ENCODE results near the gene NYNRIN. TPM values are rescaled to one million over a fixed set of nuclear protein-coding genes. Genes with fewer than 3 reads are reported as not detected.

The NYNRIN gene
- total and polyA plus RNA-seq, 10 of the 15 experiments (the other 5 are each of a cell fraction or from before 2014, with no cell fraction given) = under 0.01 to 0.15 (median 0.01) TPM; not detected in 5

DNA sequence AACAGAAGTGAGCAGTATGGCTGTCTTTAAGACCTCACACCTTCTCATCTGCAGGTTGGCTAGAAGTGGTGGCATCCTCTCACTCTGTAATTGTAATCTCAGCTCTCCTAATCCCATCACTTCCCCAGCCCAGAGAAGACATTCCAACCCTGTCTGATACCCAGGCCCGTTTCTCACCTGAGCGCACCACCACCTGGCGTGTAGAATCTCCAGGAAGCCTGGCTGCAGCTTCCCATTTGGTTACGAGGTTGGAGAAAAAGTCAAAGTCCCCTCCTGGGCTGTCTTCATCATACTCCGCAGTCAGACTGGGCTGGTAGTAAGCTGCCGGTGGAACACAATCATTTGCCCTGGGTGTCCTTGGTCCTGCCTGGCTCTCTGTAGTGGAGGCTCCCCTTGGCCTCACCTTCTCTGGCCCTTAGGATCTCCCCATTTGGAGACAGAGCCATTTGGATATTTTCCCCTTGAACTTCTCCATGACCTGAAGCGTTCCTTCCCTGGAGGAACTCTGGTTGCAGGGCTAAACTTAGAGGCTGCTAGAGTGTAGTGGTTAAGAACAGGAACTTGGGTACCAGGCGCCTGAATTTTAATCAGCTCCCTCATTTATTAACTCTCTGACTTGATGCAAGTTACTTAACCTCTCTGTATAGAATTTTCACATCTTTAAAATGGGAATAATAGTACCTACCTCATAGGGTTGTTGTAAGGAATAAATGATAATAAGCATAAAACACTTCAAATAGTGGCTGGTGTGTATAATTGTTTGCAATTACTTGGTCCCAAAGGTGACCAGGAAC is 42.0 kb downstream of the NYNRIN start:
- H2AFZ ChIP-seq (ENCODE audit: control insufficient read depth, low read depth, low read length) = no peak overlapping the region
- WGBS (ENCODE audit: insufficient coverage, insufficient replicate concordance, low lambda C conversion rate, missing lambda C conversion rate) = 87% methylated on average over 8 of the region's 8 CpGs
- no peak overlapping the region; the same call in 1 of the 2 replicates for H3K27ac ChIP-seq (ENCODE audit: control insufficient read depth, insufficient read depth)
- FAIRE-seq (no peak), DNase-seq (ENCODE audit: low read depth, low spot score) (no peak), ATAC-seq (no peak)
- no peaks in the 10 kb centered on the region for H3K9me3 ChIP-seq (replicated peaks; ENCODE audit: control insufficient read depth, insufficient read depth, low read length)
- peak overlapping the region; percentile 96 for H3K4me2 ChIP-seq (ENCODE audit: control insufficient read depth, insufficient read depth)
- SMC1A ChIA-PET (ENCODE audit: uncharacterized antibody, unreplicated experiment) = interaction anchor here (2.0 to 3.3 kb wide), 3 partner anchors 10 to 109 kb away, joined by 5 to 17 read pairs (median 7); partner anchors contain the start of genes CBLN3 and KHNYN
- in situ Hi-C loops (cut with MboI) (no loop called here), intact Hi-C loops (cut with micrococcal nuclease; ENCODE audit: unreplicated experiment) (no loop called here)
- BruUV-seq (replicated peaks) = no TSS peak
- H3K4me1 ChIP-seq (ENCODE audit: control insufficient read depth, insufficient read depth, low read length) = peaks cover 14% of the 10 kb centered on the region
- H4K20me1 ChIP-seq (ENCODE audit: control insufficient read depth, insufficient read depth) = no peaks in the 10 kb centered on the region
- RAD21 ChIA-PET (ENCODE audit: unreplicated experiment) = interaction anchor here (1.6 to 3.6 kb wide), 3 partner anchors 10 to 108 kb away, joined by 6 to 36 read pairs (median 8); partner anchors contain the start of gene KHNYN
- H3K79me2 ChIP-seq (ENCODE audit: control insufficient read depth, insufficient read depth, low read length) = peaks cover 19% of the 10 kb centered on the region
- H3K36me3 ChIP-seq (ENCODE audit: control insufficient read depth in 2 of 2, insufficient read depth in 2 of 2, low read length in 1 of 2) = peaks cover 9 to 24% of the 10 kb centered on the region in 2 experiments
- TF ChIP-seq PAX8 (IDR thresholded peaks at IDR 0.05) = no peak
- POLR2A ChIA-PET = interaction anchor here (1.2 to 4.5 kb wide), 3 partner anchors 10 to 198 kb away, joined by 5 to 38 read pairs (median 6); partner anchors contain the start of genes CBLN3, KHNYN and TINF2
- no peaks in the 10 kb centered on the region for H3K27me3 ChIP-seq (replicated peaks in 1 of 2; ENCODE audit: control insufficient read depth in 2 of 2, insufficient read depth in 2 of 2, low read length in 1 of 2)
- peak overlapping the region; percentile 94; the same call in 1 of the 2 replicates for H3K9ac ChIP-seq (ENCODE audit: control insufficient read depth, insufficient read depth, low read length)
- H3K4me3 ChIP-seq = peak overlapping the region; percentile 93; the same call in 1 of the 2 replicates
- CTCF ChIA-PET = interaction anchor here (1.2 to 11.4 kb wide), 5 partner anchors 9 to 133 kb away, joined by 3 to 220 read pairs (median 6); partner anchors contain the start of genes ADCY4, CIDEB, KHNYN and RIPK3

- 60% methylated on average over 5 of the region's 5 CpGs for WGBS (ENCODE audit: insufficient coverage, insufficient replicate concordance, low lambda C conversion rate, missing lambda C conversion rate)
- peaks cover 9% of the 10 kb centered on the region for H3K4me1 ChIP-seq (ENCODE audit: control insufficient read depth, insufficient read depth, low read length)
- ChIA-PET RAD21 (ENCODE audit: unreplicated experiment) (interaction anchor here (1.0 to 3.6 kb wide), 4 partner anchors 11 to 199 kb away, joined by 3 to 36 read pairs (median 8); partner anchors contain the start of genes KHNYN and TINF2), POLR2A (interaction anchor here (1.2 to 4.5 kb wide), 5 partner anchors 11 to 199 kb away, joined by 3 to 38 read pairs (median 6); partner anchors contain the start of genes CBLN3, KHNYN, RIPK3 and TINF2), CTCF (interaction anchor here (0.7 to 11.4 kb wide), 10 partner anchors 10 to 194 kb away, joined by 3 to 220 read pairs (median 4); partner anchors contain the start of genes ADCY4, CIDEB, KHNYN and RIPK3), SMC1A (ENCODE audit: uncharacterized antibody, unreplicated experiment) (interaction anchor here (0.6 to 3.3 kb wide), 5 partner anchors 11 to 828 kb away, joined by 3 to 17 read pairs (median 4); partner anchors contain the start of genes CBLN3 and KHNYN)
- FAIRE-seq = no peak
- H2AFZ ChIP-seq (ENCODE audit: control insufficient read depth, low read depth, low read length) = no peak overlapping the region
- peak overlapping the region; percentile 94 for H3K9ac ChIP-seq (ENCODE audit: control insufficient read depth, insufficient read depth, low read length)
- no peaks in the 10 kb centered on the region for H3K9me3 ChIP-seq (replicated peaks; ENCODE audit: control insufficient read depth, insufficient read depth, low read length)
- peak overlapping the region; percentile 96 for H3K4me2 ChIP-seq (ENCODE audit: control insufficient read depth, insufficient read depth)
- BruUV-seq (replicated peaks) = no TSS peak
- no peak for DNase-seq (ENCODE audit: low read depth, low spot score)
- ATAC-seq = no peak
- peaks cover 6 to 20% of the 10 kb centered on the region in 2 experiments for H3K36me3 ChIP-seq (ENCODE audit: control insufficient read depth in 2 of 2, insufficient read depth in 2 of 2, low read length in 1 of 2)
- peak overlapping the region; percentile 93 for H3K4me3 ChIP-seq
- in situ Hi-C loops (cut with MboI) (no loop called here), intact Hi-C loops (cut with micrococcal nuclease; ENCODE audit: unreplicated experiment) (no loop called here)
- H3K27ac ChIP-seq (ENCODE audit: control insufficient read depth, insufficient read depth) = peak overlapping the region; percentile 96; the same call in 1 of the 2 replicates
- TF ChIP-seq FOXM1 (IDR thresholded peaks at IDR 0.05; ENCODE audit: low read depth, low read length) (no peak), TAF1 (IDR thresholded peaks at IDR 0.05; ENCODE audit: borderline replicate concordance, low read depth, low read length) (no peak)
- no peaks in the 10 kb centered on the region for H3K27me3 ChIP-seq (replicated peaks in 1 of 2; ENCODE audit: control insufficient read depth in 2 of 2, insufficient read depth in 2 of 2, low read length in 1 of 2)
- H4K20me1 ChIP-seq (ENCODE audit: control insufficient read depth, insufficient read depth) = no peaks in the 10 kb centered on the region
- peaks cover 19% of the 10 kb centered on the region for H3K79me2 ChIP-seq (ENCODE audit: control insufficient read depth, insufficient read depth, low read length)
Observed at GRCh38 chr14:24441485-24441884, 42.7 kb downstream of the NYNRIN start.
